ENCODE results near the gene PLCXD3.
"Not testable (repeated sequence)": the region's sequence is repeated elsewhere in the genome, so short reads cannot be mapped to it uniquely, and the experiment has no call there.

The PLCXD3 gene

DNA sequence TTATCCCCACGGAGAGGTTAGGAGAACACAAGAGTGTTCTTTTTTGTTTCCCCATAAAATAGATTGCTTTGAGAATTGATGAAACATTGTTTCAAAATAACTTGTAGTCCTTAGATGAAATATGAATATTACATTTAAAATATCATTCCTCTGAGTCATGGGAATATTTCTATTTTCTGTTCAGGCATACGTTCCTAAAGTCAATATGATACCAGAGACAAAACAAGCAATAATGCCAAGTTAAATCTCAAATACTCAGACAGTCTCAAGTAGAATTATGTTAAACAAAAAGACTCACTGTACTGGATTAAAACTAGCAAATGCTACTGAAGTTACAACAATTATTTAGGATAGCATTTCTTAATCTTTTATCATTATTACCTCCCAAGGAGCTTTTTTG, 185.3 kb downstream of the PLCXD3 start:
- H3K36me3 Mint-ChIP-seq (ENCODE audit: low read depth): no peaks in the 10 kb centered on the region
- no peak overlapping the region for H3K27ac Mint-ChIP-seq
- no peaks in the 10 kb centered on the region for H3K4me1 Mint-ChIP-seq (ENCODE audit: low read depth)
- H3K4me3 Mint-ChIP-seq: no peak overlapping the region
- H3K9me3 Mint-ChIP-seq: peaks cover 12% of the 10 kb centered on the region
- H3K27me3 Mint-ChIP-seq: no peaks in the 10 kb centered on the region

DNA sequence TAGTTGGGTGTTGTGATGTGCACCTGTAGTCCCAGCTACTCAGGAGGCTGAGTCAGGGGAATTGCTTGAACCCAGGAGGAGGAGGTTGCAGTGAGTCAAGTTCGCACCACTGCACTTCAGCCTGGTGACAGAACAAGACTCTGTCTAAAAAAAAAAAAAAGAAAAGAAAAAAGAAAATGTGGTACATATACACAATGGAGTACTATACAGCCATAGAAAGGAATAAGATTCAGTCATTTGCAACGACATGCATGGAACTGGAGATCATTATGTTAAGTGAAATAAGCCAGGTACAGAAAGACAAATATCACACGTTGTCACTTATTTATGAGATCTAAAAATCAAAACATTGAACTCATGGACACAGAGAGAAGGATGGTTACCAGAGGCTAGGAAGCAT, 187.6 kb downstream of the PLCXD3 start:
- H3K27me3 Mint-ChIP-seq; H3K36me3 Mint-ChIP-seq (ENCODE audit: low read depth); H3K4me3 Mint-ChIP-seq; H3K4me1 Mint-ChIP-seq (ENCODE audit: low read depth); H3K27ac Mint-ChIP-seq: not testable (repeated sequence)
- peaks cover 17% of the 10 kb centered on the region for H3K9me3 Mint-ChIP-seq

DNA sequence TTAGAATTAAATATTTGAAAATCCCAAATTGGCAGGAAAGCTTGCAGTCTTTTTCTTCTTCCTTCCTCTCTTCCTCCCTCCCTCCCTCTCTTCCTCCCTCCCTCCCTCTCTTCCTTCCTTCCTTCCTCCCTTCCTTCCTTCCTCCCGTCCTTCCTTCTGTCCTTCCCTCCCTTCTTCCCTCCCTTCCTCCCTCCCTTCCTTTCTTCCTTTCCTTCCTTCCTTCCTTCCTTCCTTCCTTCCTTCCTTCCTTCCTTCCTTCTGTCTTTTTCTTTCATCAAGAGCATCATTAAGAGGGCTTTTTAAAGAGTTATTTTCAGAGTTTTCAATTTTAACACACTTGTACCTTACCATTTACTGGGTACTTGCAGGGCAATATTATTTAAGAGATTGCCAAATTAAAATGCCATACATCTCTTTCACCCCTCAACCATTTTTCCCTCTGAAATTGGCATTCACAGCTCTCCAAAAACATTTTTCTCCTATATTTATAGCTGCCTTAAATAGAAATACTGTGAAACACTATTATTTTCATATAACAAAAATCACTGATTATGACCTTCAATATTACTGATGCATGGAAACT, 197.8 kb downstream of the PLCXD3 start:
- H3K27ac Mint-ChIP-seq: no peak overlapping the region
- no peaks in the 10 kb centered on the region for H3K9me3 Mint-ChIP-seq
- H3K4me3 Mint-ChIP-seq: no peak overlapping the region
- H3K36me3 Mint-ChIP-seq (ENCODE audit: low read depth): no peaks in the 10 kb centered on the region
- no peaks in the 10 kb centered on the region for H3K4me1 Mint-ChIP-seq (ENCODE audit: low read depth)
- H3K27me3 Mint-ChIP-seq: no peaks in the 10 kb centered on the region

DNA sequence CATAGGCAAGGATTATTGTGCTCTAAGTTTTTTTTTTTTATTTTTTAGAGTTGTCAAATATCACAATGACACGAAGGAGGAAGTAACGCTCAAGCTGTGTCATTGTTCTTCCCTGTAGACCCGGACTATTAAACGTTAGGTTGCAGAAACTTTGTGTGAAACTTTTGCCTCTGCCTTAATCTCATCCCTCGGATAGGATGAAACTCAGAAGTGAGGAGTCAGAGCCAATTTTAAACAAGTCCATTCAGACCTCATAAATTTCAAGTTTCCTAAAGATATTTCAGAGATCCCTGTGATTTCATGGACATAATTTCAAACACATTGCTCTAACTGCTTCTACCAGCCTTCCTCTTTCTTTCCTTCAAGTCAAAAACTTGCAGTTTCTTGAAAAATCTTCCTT, 198.3 kb downstream of the PLCXD3 start:
- Mint-ChIP-seq H3K4me1 (ENCODE audit: low read depth) (no peaks in the 10 kb centered on the region), H3K27ac (no peak overlapping the region), H3K4me3 (no peak overlapping the region), H3K36me3 (ENCODE audit: low read depth) (no peaks in the 10 kb centered on the region), H3K9me3 (no peaks in the 10 kb centered on the region), H3K27me3 (no peaks in the 10 kb centered on the region)

DNA sequence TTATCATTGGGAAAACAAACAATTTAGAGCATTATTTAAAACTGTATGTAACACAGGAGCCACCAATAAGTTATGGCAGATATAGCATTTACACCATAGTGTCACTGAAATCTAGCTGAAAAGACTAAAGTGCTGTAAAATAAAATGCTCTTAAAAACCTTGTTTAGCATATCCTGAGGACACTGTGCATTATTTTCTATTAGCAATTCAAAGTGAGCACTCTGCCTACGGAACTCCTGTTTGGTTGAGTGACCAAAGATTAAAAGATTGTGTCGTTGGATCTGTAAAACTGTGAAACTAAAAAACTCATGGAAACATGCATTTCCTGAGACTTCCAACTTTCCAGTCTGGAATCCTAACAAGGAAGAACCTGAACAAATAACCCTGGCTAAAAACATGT, 201.1 kb downstream of the PLCXD3 start:
- no peaks in the 10 kb centered on the region for H3K4me1 Mint-ChIP-seq (ENCODE audit: low read depth)
- H3K36me3 Mint-ChIP-seq (ENCODE audit: low read depth): no peaks in the 10 kb centered on the region
- H3K4me3 Mint-ChIP-seq: no peak overlapping the region
- H3K9me3 Mint-ChIP-seq: no peaks in the 10 kb centered on the region
- no peak overlapping the region for H3K27ac Mint-ChIP-seq
- no peaks in the 10 kb centered on the region for H3K27me3 Mint-ChIP-seq

DNA sequence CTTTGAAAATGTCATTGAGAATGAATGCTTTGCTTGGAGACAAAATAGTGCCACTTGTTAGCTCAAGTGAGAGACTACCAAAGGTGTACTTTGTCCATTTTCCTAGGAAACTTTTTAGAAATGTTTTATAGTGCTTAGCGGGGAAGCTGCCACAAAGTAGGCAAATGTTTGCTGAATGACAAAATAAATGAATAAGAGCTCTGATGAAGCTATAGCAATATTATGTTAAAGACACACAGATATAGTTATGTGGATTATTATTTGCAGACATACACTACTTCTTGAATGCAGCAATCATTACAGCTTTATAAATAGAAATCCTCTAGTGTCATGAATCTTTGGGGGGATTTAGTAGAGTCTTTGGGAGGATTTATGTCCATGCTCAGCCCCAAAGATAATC, 204.4 kb downstream of the PLCXD3 start:
- Mint-ChIP-seq H3K9me3 (no peaks in the 10 kb centered on the region), H3K4me1 (ENCODE audit: low read depth) (no peaks in the 10 kb centered on the region), H3K36me3 (ENCODE audit: low read depth) (no peaks in the 10 kb centered on the region), H3K27me3 (no peaks in the 10 kb centered on the region), H3K4me3 (no peak overlapping the region), H3K27ac (no peak overlapping the region)

DNA sequence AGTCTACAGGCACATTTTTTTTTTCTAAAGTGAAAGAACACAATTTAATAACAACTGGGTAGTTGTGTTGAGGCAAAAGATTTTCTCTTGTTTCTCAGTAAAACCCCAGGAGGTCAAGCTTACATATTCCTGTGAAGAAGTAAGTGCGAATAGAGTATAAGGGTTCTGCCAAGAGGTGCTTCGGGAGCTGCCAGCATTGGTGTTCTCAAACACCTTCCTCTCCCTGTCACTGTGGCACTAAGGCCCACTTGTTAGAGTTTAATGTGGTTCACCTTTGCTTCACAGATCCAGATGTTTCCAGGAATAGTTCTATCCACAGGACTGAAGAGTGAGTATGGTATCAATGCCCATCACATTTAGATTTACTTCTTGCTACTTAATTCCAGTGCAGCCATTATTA, 205.3 kb downstream of the PLCXD3 start:
- H3K27me3 Mint-ChIP-seq: no peaks in the 10 kb centered on the region
- H3K4me1 Mint-ChIP-seq (ENCODE audit: low read depth): no peaks in the 10 kb centered on the region
- no peak overlapping the region for H3K4me3 Mint-ChIP-seq
- H3K36me3 Mint-ChIP-seq (ENCODE audit: low read depth): no peaks in the 10 kb centered on the region
- no peak overlapping the region for H3K27ac Mint-ChIP-seq
- no peaks in the 10 kb centered on the region for H3K9me3 Mint-ChIP-seq

DNA sequence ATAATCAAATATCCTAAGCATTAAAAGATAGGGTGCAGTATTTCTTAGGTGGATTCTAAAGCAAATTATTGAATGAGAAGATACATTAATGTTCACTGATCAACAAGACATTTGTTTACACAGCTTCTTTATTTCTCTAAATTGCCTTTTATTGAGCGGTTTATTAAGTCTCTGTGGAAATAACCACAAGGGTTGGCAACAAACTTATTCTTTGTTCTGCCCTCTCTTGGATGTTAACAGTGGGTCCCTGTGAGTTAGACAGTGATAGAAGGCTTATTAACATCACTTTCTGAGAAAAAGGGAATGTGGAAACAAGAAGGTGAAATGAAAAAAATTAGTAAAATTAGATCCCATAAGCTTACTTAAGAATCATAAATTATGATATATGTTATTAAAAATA, 214.3 kb downstream of the PLCXD3 start:
- Mint-ChIP-seq H3K4me3 (no peak overlapping the region), H3K27me3 (no peaks in the 10 kb centered on the region), H3K27ac (no peak overlapping the region), H3K36me3 (ENCODE audit: low read depth) (no peaks in the 10 kb centered on the region), H3K9me3 (no peaks in the 10 kb centered on the region), H3K4me1 (ENCODE audit: low read depth) (no peaks in the 10 kb centered on the region)

DNA sequence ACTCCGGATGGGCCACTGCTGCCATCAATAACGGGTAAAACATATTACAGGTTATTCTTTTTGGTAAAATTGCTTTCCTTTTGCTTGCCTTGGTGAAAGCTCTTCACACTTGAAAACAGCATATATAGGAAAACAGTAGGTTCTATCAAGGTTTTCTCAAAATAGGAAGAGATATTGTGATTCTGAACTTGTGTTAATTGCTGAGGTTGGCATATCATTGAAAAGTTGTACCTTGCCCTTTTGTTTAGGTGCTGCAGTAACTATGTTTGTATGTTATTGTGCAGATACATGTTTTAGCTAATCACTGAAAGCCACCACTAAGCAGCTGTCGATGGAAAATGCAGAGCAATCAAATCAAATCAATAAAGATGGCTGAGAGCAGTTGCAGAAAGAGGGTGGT, 219.1 kb downstream of the PLCXD3 start:
- no peak overlapping the region for H3K27ac Mint-ChIP-seq
- H3K9me3 Mint-ChIP-seq: peaks cover 11% of the 10 kb centered on the region
- no peak overlapping the region for H3K4me3 Mint-ChIP-seq
- H3K4me1 Mint-ChIP-seq (ENCODE audit: low read depth): no peaks in the 10 kb centered on the region
- no peaks in the 10 kb centered on the region for H3K36me3 Mint-ChIP-seq (ENCODE audit: low read depth)
- no peaks in the 10 kb centered on the region for H3K27me3 Mint-ChIP-seq

DNA sequence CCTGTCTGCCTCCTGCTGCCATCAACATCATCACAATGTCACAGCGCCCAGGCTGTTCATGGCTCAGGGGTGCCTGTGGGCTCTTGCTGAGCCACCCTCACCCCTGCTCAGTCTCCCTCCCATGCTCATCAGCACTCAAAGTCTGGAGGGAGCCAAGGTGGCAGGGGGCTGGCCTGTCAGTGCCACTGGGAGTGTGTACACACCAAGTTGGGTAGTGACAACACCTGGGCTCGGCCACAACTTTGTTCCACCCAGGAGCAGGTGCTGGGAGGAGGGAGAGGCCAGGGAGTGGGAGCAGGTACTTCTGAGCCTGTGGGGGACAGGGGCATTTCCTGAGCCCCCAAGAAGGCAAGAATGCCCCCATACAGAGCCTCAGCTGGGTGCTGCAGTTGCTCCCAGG, 219.6 kb downstream of the PLCXD3 start:
- H3K27ac Mint-ChIP-seq: no peak overlapping the region
- no peaks in the 10 kb centered on the region for H3K4me1 Mint-ChIP-seq (ENCODE audit: low read depth)
- peaks cover 11% of the 10 kb centered on the region for H3K9me3 Mint-ChIP-seq
- no peaks in the 10 kb centered on the region for H3K36me3 Mint-ChIP-seq (ENCODE audit: low read depth)
- H3K27me3 Mint-ChIP-seq: no peaks in the 10 kb centered on the region
- H3K4me3 Mint-ChIP-seq: no peak overlapping the region

DNA sequence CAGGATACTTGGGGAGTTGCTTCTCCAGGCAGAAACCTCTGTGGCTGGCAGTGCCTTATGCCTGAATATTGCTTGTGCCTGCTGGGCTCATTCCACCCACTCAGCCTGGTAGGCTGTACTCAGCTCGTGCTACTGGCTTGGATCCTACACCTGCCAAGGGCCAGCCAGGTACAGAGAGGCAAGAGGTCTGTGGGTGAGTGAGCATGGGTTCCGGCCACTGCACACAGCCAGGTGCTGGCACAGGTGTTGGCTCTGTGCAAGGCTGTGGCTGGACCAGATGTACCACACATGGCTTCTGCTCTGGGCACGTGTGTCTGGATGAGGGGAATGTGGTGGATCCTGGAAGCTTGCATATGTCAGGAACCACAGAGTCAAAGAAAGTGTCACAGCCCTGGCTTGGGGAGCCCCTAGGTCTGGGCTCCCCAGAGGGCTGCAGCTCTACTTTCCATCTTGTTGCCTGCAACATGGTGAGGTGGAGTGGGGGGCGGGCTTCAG, 220.4 kb downstream of the PLCXD3 start:
- no peak overlapping the region for H3K27ac Mint-ChIP-seq

DNA sequence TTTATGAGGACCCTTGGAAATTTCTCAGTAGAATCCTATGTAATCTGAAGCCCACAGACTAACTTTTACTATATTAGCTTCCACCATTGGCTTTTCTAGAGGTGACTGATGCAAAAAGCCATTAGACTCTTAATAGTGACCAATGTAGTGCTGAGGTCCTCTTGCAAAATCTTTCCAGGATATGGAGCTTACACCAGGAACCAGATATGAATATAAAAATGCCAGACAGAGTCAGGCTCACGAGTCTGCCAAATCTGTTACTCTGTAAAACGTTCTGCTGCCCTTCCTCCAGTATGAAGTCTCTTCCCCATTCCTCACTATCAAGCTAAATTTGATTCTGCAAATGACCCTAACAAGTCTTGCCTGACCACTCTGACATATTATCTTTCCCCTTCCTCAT, 223.7 kb downstream of the PLCXD3 start:
- Mint-ChIP-seq H3K36me3 (ENCODE audit: low read depth) (no peaks in the 10 kb centered on the region), H3K27ac (no peak overlapping the region), H3K4me3 (no peak overlapping the region), H3K27me3 (no peaks in the 10 kb centered on the region), H3K9me3 (peaks cover 11% of the 10 kb centered on the region), H3K4me1 (ENCODE audit: low read depth) (no peaks in the 10 kb centered on the region)

More for the DNA sequence above, 220.4 kb downstream of the PLCXD3 start:
- no peaks in the 10 kb centered on the region for H3K27me3 Mint-ChIP-seq
- H3K9me3 Mint-ChIP-seq: peaks cover 11% of the 10 kb centered on the region
- no peaks in the 10 kb centered on the region for H3K36me3 Mint-ChIP-seq (ENCODE audit: low read depth)
- H3K4me3 Mint-ChIP-seq: no peak overlapping the region
- no peaks in the 10 kb centered on the region for H3K4me1 Mint-ChIP-seq (ENCODE audit: low read depth)

DNA sequence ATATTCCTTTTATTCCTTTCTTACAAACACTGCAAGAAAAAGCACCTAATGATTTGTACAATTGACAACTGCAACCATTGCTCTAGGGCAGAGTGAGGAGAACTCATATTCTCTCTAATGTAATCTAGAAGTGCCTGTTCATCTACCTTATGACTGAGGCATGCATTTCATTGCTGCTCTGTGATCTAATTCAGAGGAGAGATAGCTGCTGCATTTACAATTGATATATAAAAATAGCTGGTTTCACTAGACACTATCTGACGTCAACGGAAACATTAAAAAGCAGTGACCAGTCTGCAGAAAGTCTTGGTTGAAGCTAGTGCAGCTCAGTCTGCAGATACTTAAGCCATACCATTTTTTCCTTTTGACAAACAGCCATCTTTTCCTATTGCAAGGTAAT, 224.2 kb downstream of the PLCXD3 start:
- Mint-ChIP-seq H3K27ac (no peak overlapping the region), H3K4me1 (ENCODE audit: low read depth) (no peaks in the 10 kb centered on the region), H3K4me3 (no peak overlapping the region), H3K9me3 (peaks cover 11% of the 10 kb centered on the region), H3K27me3 (no peaks in the 10 kb centered on the region), H3K36me3 (ENCODE audit: low read depth) (no peaks in the 10 kb centered on the region)

DNA sequence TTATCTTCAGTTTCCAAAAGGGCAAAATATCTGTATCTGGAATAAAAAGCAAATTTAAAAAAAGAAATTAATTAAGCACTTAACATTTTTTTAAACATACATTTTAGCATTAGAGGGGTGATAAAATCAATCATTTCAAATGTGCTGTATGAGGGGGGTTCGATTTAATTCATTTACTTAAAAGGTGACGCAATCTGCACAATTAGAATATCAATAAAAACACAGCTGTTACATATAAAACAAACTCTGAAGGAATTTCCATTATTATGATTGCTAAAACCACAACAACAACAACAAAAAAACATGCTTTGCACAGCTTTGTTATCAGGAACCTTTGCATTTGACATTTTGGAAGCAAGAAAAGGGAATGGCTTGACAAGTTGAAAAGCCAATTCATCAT, 225.5 kb downstream of the PLCXD3 start:
- Mint-ChIP-seq H3K9me3 (peaks cover 11% of the 10 kb centered on the region), H3K4me3 (no peak overlapping the region), H3K36me3 (ENCODE audit: low read depth) (no peaks in the 10 kb centered on the region), H3K27ac (no peak overlapping the region), H3K27me3 (no peaks in the 10 kb centered on the region), H3K4me1 (ENCODE audit: low read depth) (no peaks in the 10 kb centered on the region)

DNA sequence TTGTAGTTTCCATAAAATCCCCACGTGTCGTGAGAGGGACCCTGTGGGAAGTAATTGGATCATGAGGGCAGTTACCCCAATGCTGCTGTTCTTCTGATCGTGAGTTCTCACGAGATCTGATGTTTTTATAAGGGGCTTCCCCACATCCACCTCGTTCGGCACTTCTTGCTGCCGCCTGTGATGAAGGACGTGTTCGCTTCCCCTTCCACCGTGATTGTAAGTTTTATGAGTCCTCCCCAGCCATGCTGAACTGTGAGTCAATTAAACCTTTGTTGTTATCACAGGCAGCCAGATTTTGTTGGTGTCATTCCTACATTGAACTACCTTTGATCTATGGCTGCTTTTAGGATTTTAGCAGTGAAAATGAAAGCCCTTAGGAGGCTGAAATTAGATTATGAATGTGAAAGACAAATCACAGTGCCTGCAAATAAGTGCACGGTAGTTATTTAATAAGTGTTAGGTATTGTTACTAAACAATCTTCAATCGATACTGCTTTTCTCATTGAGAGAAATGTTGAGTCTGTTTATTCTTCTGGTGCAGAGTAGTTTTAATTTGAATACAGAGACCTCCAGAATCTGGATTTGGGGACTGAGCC, 229.1 kb downstream of the PLCXD3 start:
- H3K27me3 Mint-ChIP-seq: no peaks in the 10 kb centered on the region
- no peaks in the 10 kb centered on the region for H3K36me3 Mint-ChIP-seq (ENCODE audit: low read depth)
- no peaks in the 10 kb centered on the region for H3K4me1 Mint-ChIP-seq (ENCODE audit: low read depth)
- no peak overlapping the region for H3K27ac Mint-ChIP-seq
- no peaks in the 10 kb centered on the region for H3K9me3 Mint-ChIP-seq
- no peak overlapping the region for H3K4me3 Mint-ChIP-seq

DNA sequence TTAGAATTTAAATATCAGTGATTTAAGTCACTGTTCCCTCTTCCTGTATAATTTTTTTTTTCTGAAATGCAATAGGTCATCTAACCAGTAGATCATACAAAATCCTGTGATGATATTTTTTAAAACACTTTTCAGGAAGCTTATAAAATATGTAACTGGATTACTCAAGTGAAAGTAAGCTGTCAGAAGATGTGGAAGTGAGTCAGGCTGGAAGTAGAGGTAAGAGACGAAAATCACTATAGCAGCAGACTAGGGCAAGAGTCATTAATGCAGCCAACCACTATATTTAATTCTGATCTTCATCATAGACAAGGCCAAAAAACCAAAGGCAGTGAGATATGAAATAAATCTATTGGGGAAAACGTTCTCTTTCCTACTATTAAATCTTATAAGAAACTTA, 231.4 kb downstream of the PLCXD3 start:
- H3K27me3 Mint-ChIP-seq: no peaks in the 10 kb centered on the region
- H3K36me3 Mint-ChIP-seq (ENCODE audit: low read depth): no peaks in the 10 kb centered on the region
- H3K9me3 Mint-ChIP-seq: no peaks in the 10 kb centered on the region
- H3K4me3 Mint-ChIP-seq: no peak overlapping the region
- no peak overlapping the region for H3K27ac Mint-ChIP-seq
- H3K4me1 Mint-ChIP-seq (ENCODE audit: low read depth): no peaks in the 10 kb centered on the region
